ENCODE results near the gene MPP1. TPM values are rescaled to one million over a fixed set of nuclear protein-coding genes. Genes with fewer than 3 reads are reported as not detected.

MPP1 gene
- total and polyA plus RNA-seq, 9 of the 15 experiments (the other 6 are each of a cell fraction or from before 2014, with no cell fraction given), result 227 to 395 (median 283) TPM

GRCh38 chrX:154738011-154738738, 67.1 kb downstream of the MPP1 start:
- FAIRE-seq, result peak; percentile 84
- peak; percentile 53 for ATAC-seq
- TF ChIP-seq ZNF740 (CRISPR knock-in tag; IDR thresholded peaks at IDR 0.05) (no peak), ZNF740 (tag; IDR thresholded peaks at IDR 0.05) (no peak), CBFA2T3 (IDR thresholded peaks at IDR 0.05) (0 out of 2 replicates have a peak, but pooled peaks have one; percentile 12), STAT5A (IDR thresholded peaks at IDR 0.05; ENCODE audit: borderline replicate concordance, low read length) (no peak), PBX2 (CRISPR knock-in tag; IDR thresholded peaks at IDR 0.05; ENCODE audit: low read depth) (no peak), PBX2 (tag; conservative IDR thresholded peaks at IDR 0.05; ENCODE audit: low read depth) (peak; percentile 58), SMAD4 (CRISPR knock-in tag; conservative IDR thresholded peaks at IDR 0.05) (0 out of 2 replicates have a peak, but pooled peaks have one; percentile 3), TFAP4 (CRISPR knock-in tag; IDR thresholded peaks at IDR 0.05; ENCODE audit: borderline replicate concordance) (peak; percentile 23; the same call in 1 of the 2 replicates), ATF3 (IDR thresholded peaks at IDR 0.05) (0 out of 2 replicates have a peak, but pooled peaks have one; percentile 9), ATF3 (CRISPR knock-in tag; conservative IDR thresholded peaks at IDR 0.05) (no peak), TFAM (CRISPR knock-in tag; conservative IDR thresholded peaks at IDR 0.05) (no peak), SMARCA4 (IDR thresholded peaks at IDR 0.05) (peak; percentile 50; the same call in 1 of the 2 replicates), DPF2 (IDR thresholded peaks at IDR 0.05) (0 out of 2 replicates have a peak, but pooled peaks have one; percentile 25), SIN3A (IDR thresholded peaks at IDR 0.05; ENCODE audit: borderline replicate concordance in 2 of 2, control insufficient read depth in 1 of 2, low read depth in 2 of 2, low read length in 2 of 2) (peak in 1 of 2 experiments; percentile 84; a peak in 1 of 4 replicates), JUND (IDR thresholded peaks at IDR 0.05; ENCODE audit: borderline replicate concordance, low read depth, low read length) (0 out of 2 replicates have a peak, but pooled peaks have one; percentile 27), JUND (tag; IDR thresholded peaks at IDR 0.05; ENCODE audit: borderline replicate concordance, low read depth, low read length) (no peak)

More at GRCh38 chrX:154738011-154738738, 67.1 kb downstream of the MPP1 start:
- no peak overlapping the region for H3K4me3 ChIP-seq
- peaks cover 94% of the 10 kb centered on the region for H3K79me2 ChIP-seq (ENCODE audit: control insufficient read depth, insufficient read depth, low read length)
- DNase-seq (ENCODE audit: extremely low read depth in 1 of 4, low spot score in 3 of 4), result peak in 2 of 4 experiments; percentile 29 to 62
- ChIA-PET CTCF (ENCODE audit: low intra/inter-chr PET ratio) (no interaction called here), POLR2A (interaction anchor here (0.9 to 1.2 kb wide), 3 partner anchors 14 to 22 kb away, joined by 3 to 4 read pairs (median 3); no protein-coding TSS in a partner anchor)
- H3K36me3 ChIP-seq (ENCODE audit: control insufficient read depth, insufficient read depth, low read length), result peaks cover 22% of the 10 kb centered on the region; the same call in 2 of the 3 replicates
- no peaks in the 10 kb centered on the region for H3K9me3 ChIP-seq (replicated peaks; ENCODE audit: control insufficient read depth, insufficient read depth, low read depth, low read length)
- 14% methylated on average over 8 of the region's 8 CpGs for WGBS (ENCODE audit: insufficient coverage, low coverage, missing lambda C conversion rate)
- intact Hi-C loops (cut with micrococcal nuclease), result no loop called here
- no peak overlapping the region for H2AFZ ChIP-seq (ENCODE audit: low read depth, low read length)
- H3K4me1 ChIP-seq (replicated peaks in 1 of 2; ENCODE audit: control insufficient read depth in 2 of 2, insufficient read depth in 2 of 2, low read length in 2 of 2), result peaks cover 4 to 55% of the 10 kb centered on the region in 2 experiments; a peak in 4 of 5 replicates
- in situ Hi-C loops (cut with MboI), result loop anchor here (25.0 kb wide), 1 partner anchor 151 kb away; the partner anchor contains the start of gene CTAG1A
- no peaks in the 10 kb centered on the region for H3K9me1 ChIP-seq (ENCODE audit: control insufficient read depth, insufficient read depth, low read length)
- no TSS peak for BruUV-seq (replicated peaks)
- peak overlapping the region; percentile 16; the same call in 1 of the 3 replicates for H3K27ac ChIP-seq (ENCODE audit: extremely low read depth, low read depth, low read length)
- H3K4me2 ChIP-seq (ENCODE audit: insufficient read depth, low read length), result peak overlapping the region; percentile 18
- H4K20me1 ChIP-seq (replicated peaks; ENCODE audit: control insufficient read depth, insufficient read depth, low read length), result no peaks in the 10 kb centered on the region
- no peaks in the 10 kb centered on the region for H3K27me3 ChIP-seq (ENCODE audit: control insufficient read depth in 2 of 2, insufficient read depth in 2 of 2, low read length in 2 of 2)
- no peak overlapping the region for H3K9ac ChIP-seq (ENCODE audit: insufficient read depth in 1 of 2, low read depth in 2 of 2, low read length in 2 of 2)
